Adrenal gland (tissue), 12 donors: ENCODE data around the gene ZBTB32. TPM values are rescaled to one million over a fixed set of nuclear protein-coding genes. Genes with fewer than 3 reads are reported as not detected.

Source experiments
- DNase-seq, 7 donors: peaks; one replicate each; pipeline ENCODE4 v3.0.0-alpha.2; 2019 to 2020
- H3K27ac ChIP-seq, 5 donors: fragments of 200-600 bp; sonication (generic) in 4 of 5; 1 replicate in 3 of 5; 2 replicates in 2 of 5; pipeline versions ENCODE4 v1.5.1 to v1.8.0; 2016 to 2020; ENCODE audit warnings: mild to moderate bottlenecking in 1 of 5
- H3K27me3 ChIP-seq: fragments of 200-600 bp; 2 replicates; pipeline ENCODE4 v1.8.0; 2021
- H3K36me3 ChIP-seq, 2 donors: fragments of 200-600 bp; replicated peaks in 1 of 2; 1 replicate in 1 of 2; 2 replicates in 1 of 2; pipeline versions ENCODE4 v1.5.1 to v1.8.0; 2018 to 2022
- H3K4me1 ChIP-seq, 2 donors: fragments of 200-600 bp; replicated peaks in 1 of 2; 1 replicate in 1 of 2; 2 replicates in 1 of 2; pipeline versions ENCODE4 v1.5.1 to v1.8.0; 2018 to 2021
- H3K4me3 ChIP-seq, 4 donors: fragments of 200-600 bp; sonication (generic) in 3 of 4; one replicate each; pipeline ENCODE4 v1.5.1; 2016 to 2018
- H3K9me3 ChIP-seq, 3 donors: fragments of 200-600 bp; sonication (generic) in 1 of 3; replicated peaks in 1 of 3; 1 replicate in 2 of 3; 2 replicates in 1 of 3; pipeline versions ENCODE4 v1.5.1 to v1.8.0; 2016 to 2021
- CTCF ChIP-seq, 6 experiments: fragments of 450-650 bp in 4 of 6; fragments of 200-600 bp in 2 of 6; sonication (generic) in 1 of 6; IDR thresholded peaks; 1 replicate in 5 of 6; 2 replicates in 1 of 6; pipeline versions ENCODE4 v1.5.1 to v1.8.0; 2016 to 2021; ENCODE audit warnings: antibody characterized with exemption in 6 of 6, mild to moderate bottlenecking in 2 of 6, moderate library complexity in 1 of 6
- POLR2A ChIP-seq, 2 donors: fragments of 450-650 bp; IDR thresholded peaks; one replicate each; pipeline ENCODE4 v1.6.1; 2017; ENCODE audit warnings: antibody characterized with exemption in 2 of 2, mild to moderate bottlenecking in 2 of 2, moderate library complexity in 1 of 2
- WGBS, 4 donors: extraction: QIAGEN DNeasy Blood & Tissue Kit in 2 of 4; methylation state at CpG; one replicate each; pipeline versions ENCODE4 v1.1.5 to v1.1.7; 2013 to 2017; 5-methylcytosine and 5-hydroxymethylcytosine counted together
- intact Hi-C, 2 donors: fragments of 100-400 bp; cut with DNase I; formaldehyde crosslinking; loops; one replicate each; pipeline versions ENCODE4 v1.14.1 to v1.15.0; 2022 to 2023
- polyA plus RNA-seq, 3 donors: library from polyadenylated mRNA; stranded (reverse); fragments of 200-250 nt in 2 of 3; fragments of 350-450 nt in 1 of 3; fragmentation: Illumina TruSeq in 1 of 3; extraction: RNeasy Lipid Tissue Mini Kit (QIAGEN cat#74804) in 1 of 3; gene quantifications; one replicate each; pipeline ENCODE4 v1.2.3, GENCODE V29; 2013 to 2014
- total RNA-seq, 9 donors: library from RNA; depleted of rRNA in 4 of 9; stranded (reverse); fragments of >200 nt in 4 of 9; fragments of 120-200 nt in 1 of 9; fragmentation: NEBNext Ultra II Directional in 1 of 9; extraction: Animal tissue kit (Norgen Biotek cat#: 25700) in 1 of 9; gene quantifications; one replicate each; pipeline versions ENCODE4 v1.1.0 to v1.2.4, GENCODE V29; 2013 to 2023
- donor health status: healthy with polysubstance abuse.
- donor health status: Bipolar disorder and iron deficiency.
- donor health status: DM: yes; HTN: yes; CAD: no.
- donor health status: DM: no; HTN: no; CAD: no.
- donor health status: DM: no; HTN: no; CAD: no.
- donor health status: DM: yes; HTN: yes; CAD: no.

ZBTB32 gene
- total and polyA plus RNA-seq, 12 donors = 0.27 to 0.40 (median 0.38) TPM; not detected in 9

GRCh38 chr19:35657904-35658700, 46.3 kb upstream of the ZBTB32 start:
- intact Hi-C loops = no loop called here
- H3K4me3 ChIP-seq = no peak overlapping the region

GRCh38 chr19:35661995-35662340, 42.4 kb upstream of the ZBTB32 start:
- intact Hi-C loops = no loop called here
- no peaks in the 10 kb centered on the region for H3K27me3 ChIP-seq
- no peaks in the 10 kb centered on the region for H3K4me1 ChIP-seq
- H3K36me3 ChIP-seq = peaks cover 0 to 36% of the 10 kb centered on the region in 2 donors
- no peak overlapping the region for H3K27ac ChIP-seq
- WGBS, 4 donors = 90 to 98% (median 97%) methylated on average over 6 of the region's 6 CpGs
- H3K4me3 ChIP-seq = no peak overlapping the region
- no peak for DNase-seq
- no peaks in the 10 kb centered on the region for H3K9me3 ChIP-seq
- TF ChIP-seq CTCF (IDR thresholded peaks at IDR 0.05) (no peak), POLR2A (IDR thresholded peaks at IDR 0.05) (no peak)

More at GRCh38 chr19:35657904-35658700, 46.3 kb upstream of the ZBTB32 start:
- Histone ChIP-seq H3K9me3 (no peaks in the 10 kb centered on the region), H3K27ac (no peak overlapping the region), H3K27me3 (no peaks in the 10 kb centered on the region), H3K4me1 (no peaks in the 10 kb centered on the region), H3K36me3 (peaks cover 0 to 72% of the 10 kb centered on the region in 2 donors)
- no peak for DNase-seq
- TF ChIP-seq CTCF (IDR thresholded peaks at IDR 0.05) (peak in 1 of 6 experiments; percentile 11), POLR2A (IDR thresholded peaks at IDR 0.05) (no peak)
- 89 to 91% (median 90%) methylated on average over 15 of the region's 15 CpGs for WGBS, 4 donors

- Histone ChIP-seq H3K27ac (no peak overlapping the region), H3K4me1 (no peaks in the 10 kb centered on the region), H3K27me3 (no peaks in the 10 kb centered on the region), H3K9me3 (no peaks in the 10 kb centered on the region), H3K36me3 (peaks cover 0 to 17% of the 10 kb centered on the region in 2 donors), H3K4me3 (no peak overlapping the region)
- DNase-seq = no peak
- 76 to 85% (median 81%) methylated on average over 3 of the region's 3 CpGs for WGBS, 4 donors
- no peak for TF ChIP-seq POLR2A (IDR thresholded peaks at IDR 0.05)
- TF ChIP-seq CTCF (IDR thresholded peaks at IDR 0.05) = no peak
- intact Hi-C loops = no loop called here
These were observed 40.4 kb upstream of the ZBTB32 start for GRCh38 chr19:35663981-35664380.

GRCh38 chr19:35665157-35665556, 39.2 kb upstream of the ZBTB32 start:
- peaks cover 0 to 7% of the 10 kb centered on the region in 2 donors for H3K36me3 ChIP-seq

More at GRCh38 chr19:35665157-35665556, 39.2 kb upstream of the ZBTB32 start:
- H3K4me1 ChIP-seq = no peaks in the 10 kb centered on the region
- TF ChIP-seq POLR2A (IDR thresholded peaks at IDR 0.05) (no peak), CTCF (IDR thresholded peaks at IDR 0.05) (no peak)
- H3K27ac ChIP-seq = no peak overlapping the region
- intact Hi-C loops = no loop called here
- no peak for DNase-seq
- no peak overlapping the region for H3K4me3 ChIP-seq
- H3K9me3 ChIP-seq = no peaks in the 10 kb centered on the region
- 92 to 96% (median 95%) methylated on average over 9 to 24 of the region's 24 CpGs for WGBS, 4 donors
- no peaks in the 10 kb centered on the region for H3K27me3 ChIP-seq
